Measurements from ENCODE around the gene BMPR1A. TPM values are rescaled to one million over a fixed set of nuclear protein-coding genes. Genes with fewer than 3 reads are reported as not detected.

BMPR1A gene
- total RNA-seq, 4 donors from 2014 or later, result 25.6 to 46.2 (median 34.7) TPM

- TF ChIP-seq, protein P1, sequence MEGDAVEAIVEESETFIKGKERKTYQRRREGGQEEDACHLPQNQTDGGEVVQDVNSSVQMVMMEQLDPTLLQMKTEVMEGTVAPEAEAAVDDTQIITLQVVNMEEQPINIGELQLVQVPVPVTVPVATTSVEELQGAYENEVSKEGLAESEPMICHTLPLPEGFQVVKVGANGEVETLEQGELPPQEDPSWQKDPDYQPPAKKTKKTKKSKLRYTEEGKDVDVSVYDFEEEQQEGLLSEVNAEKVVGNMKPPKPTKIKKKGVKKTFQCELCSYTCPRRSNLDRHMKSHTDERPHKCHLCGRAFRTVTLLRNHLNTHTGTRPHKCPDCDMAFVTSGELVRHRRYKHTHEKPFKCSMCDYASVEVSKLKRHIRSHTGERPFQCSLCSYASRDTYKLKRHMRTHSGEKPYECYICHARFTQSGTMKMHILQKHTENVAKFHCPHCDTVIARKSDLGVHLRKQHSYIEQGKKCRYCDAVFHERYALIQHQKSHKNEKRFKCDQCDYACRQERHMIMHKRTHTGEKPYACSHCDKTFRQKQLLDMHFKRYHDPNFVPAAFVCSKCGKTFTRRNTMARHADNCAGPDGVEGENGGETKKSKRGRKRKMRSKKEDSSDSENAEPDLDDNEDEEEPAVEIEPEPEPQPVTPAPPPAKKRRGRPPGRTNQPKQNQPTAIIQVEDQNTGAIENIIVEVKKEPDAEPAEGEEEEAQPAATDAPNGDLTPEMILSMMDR (IDR thresholded peaks at IDR 0.05; ENCODE audit: low read depth), result no peak
Measured at GRCh38 chr10:86944031-86944419, 187.6 kb downstream of the BMPR1A start.

GRCh38 chr10:86944471-86944870 is 188.1 kb downstream of the BMPR1A start:
- TF ChIP-seq, protein P1 (IDR thresholded peaks at IDR 0.05; ENCODE audit: low read depth), result no peak

DNA sequence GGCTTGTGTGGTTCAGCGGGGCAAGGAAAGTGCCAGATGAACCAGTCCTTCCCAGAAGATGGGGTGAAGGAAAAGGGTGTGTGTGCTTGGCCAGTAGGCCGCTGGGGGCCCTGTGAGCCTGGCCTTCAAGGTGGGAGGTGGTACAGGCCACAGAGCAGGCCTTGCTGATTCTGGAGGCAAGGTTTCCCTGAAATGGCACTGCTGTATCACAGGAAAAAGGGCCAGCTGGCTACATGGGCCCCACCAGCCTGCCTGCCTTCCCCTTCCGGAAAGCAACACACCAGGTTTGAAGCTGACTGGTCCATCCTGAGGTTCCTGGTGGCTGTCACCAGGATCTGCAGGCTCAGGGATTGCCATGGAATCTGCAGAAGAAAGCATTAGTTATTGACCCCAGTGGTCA is 188.5 kb downstream of the BMPR1A start:
- TF ChIP-seq, protein P1 (IDR thresholded peaks at IDR 0.05; ENCODE audit: low read depth), result no peak

DNA sequence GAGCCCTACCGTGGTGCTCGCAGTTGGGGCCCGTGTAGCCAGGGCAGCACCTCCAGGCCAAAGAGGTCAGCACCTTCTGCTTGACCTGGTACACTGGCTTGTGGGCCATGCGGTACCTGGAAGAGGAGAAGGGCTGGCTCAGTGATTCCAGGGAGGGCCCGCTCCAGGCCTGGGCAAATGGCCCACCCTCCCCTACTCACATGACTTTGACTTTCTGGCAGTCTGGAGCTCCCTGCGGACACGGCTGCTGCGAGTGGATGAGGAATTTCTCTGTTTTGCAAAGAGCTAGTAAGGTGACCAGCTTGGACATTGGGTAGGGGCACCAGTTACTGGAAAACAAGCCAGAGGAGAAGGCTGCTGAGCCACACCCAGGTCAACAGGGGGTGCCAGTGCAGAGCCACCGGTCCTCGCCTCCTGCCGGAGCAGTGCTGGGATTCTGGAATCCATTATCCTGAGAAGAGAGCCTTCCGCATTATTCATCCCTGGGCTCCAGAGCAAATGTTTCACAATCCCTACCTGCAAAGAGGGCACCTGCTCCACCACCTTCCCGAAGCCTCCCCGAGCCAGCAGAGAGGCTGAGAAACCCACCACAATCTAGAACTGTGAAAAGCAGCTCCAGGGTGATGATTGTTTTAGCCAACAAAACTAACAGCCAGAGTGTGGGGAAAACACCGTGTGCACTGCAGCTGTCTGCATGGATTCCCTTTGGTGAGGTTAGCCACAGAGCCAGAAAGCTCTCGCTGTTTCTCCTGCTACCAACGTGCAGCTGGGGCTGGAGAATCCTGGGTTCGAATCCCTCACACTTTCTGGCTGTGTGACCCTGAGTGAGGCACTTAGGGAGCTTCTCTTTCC is 189.2 kb downstream of the BMPR1A start:
- TF ChIP-seq, protein P1 (IDR thresholded peaks at IDR 0.05; ENCODE audit: low read depth), result no peak

- TF ChIP-seq, protein P1 (IDR thresholded peaks at IDR 0.05; ENCODE audit: low read depth), result no peak
Measured at GRCh38 chr10:86946213-86947155, 190.1 kb downstream of the BMPR1A start.

GRCh38 chr10:86950349-86950748 is 193.9 kb downstream of the BMPR1A start:
- TF ChIP-seq, protein P1 (IDR thresholded peaks at IDR 0.05; ENCODE audit: low read depth), result no peak
